ENCODE measurements around the gene ADAM11. TPM values are rescaled to one million over a fixed set of nuclear protein-coding genes. Genes with fewer than 3 reads are reported as not detected.

The ADAM11 gene
- total and polyA plus RNA-seq, 2 of the 13 experiments (the other 11 are each of a cell fraction or from before 2014, with no cell fraction given): 0.38 to 0.91 TPM

GRCh38 chr17:44767493-44767892 is 8.7 kb downstream of the ADAM11 start:
- Histone ChIP-seq H3K27ac (ENCODE audit: extremely low read length, insufficient read depth, low read length) (no peak overlapping the region), H2AFZ (ENCODE audit: low read length) (no peak overlapping the region), H4K20me1 (ENCODE audit: insufficient read depth, low read length) (no peaks in the 10 kb centered on the region), H3K36me3 (replicated peaks in 1 of 2; ENCODE audit: control insufficient read depth in 1 of 2, insufficient read depth in 2 of 2, low read length in 2 of 2) (no peaks in the 10 kb centered on the region), H3K4me2 (ENCODE audit: low read depth, low read length) (no peak overlapping the region), H3K27me3 (ENCODE audit: control insufficient read depth in 1 of 2, insufficient read depth in 2 of 2, low read length in 2 of 2) (peaks cover 6 to 53% of the 10 kb centered on the region in 2 experiments; a peak in 4 of 5 replicates), H3K79me2 (ENCODE audit: insufficient read depth, low read length) (no peaks in the 10 kb centered on the region), H3K9me3 (ENCODE audit: low read length) (no peaks in the 10 kb centered on the region), H3K4me1 (ENCODE audit: insufficient read depth, low read length) (peaks cover 37% of the 10 kb centered on the region), H3K4me3 (replicated peaks in 1 of 3; ENCODE audit: insufficient read depth in 1 of 3, low read depth in 2 of 3, low read length in 3 of 3) (no peak overlapping the region), H3K9ac (ENCODE audit: insufficient read depth, low read depth, low read length) (no peak overlapping the region)
- ATAC-seq (no peak), DNase-seq (ENCODE audit: low spot score) (no peak), FAIRE-seq (no peak)
- CTCF ChIA-PET (ENCODE audit: low intra/inter-chr PET ratio, low total read pairs): no interaction called here
- BruUV-seq (replicated peaks): no TSS peak
- 31% methylated on average over 4 of the region's 4 CpGs for WGBS (ENCODE audit: low lambda C conversion rate)
- POLR2A ChIA-PET: no interaction called here
- intact Hi-C loops (cut with micrococcal nuclease; ENCODE audit: unreplicated experiment) (no loop called here), in situ Hi-C loops (cut with HindIII; ENCODE audit: extremely low pct_ligation_motif_present, low pct_unique_long_range_greater_than_20kb) (no loop called here)
- TF ChIP-seq ZNF687 (CRISPR knock-in tag; IDR thresholded peaks at IDR 0.05): no peak
- TF ChIP-seq GMEB1 (CRISPR knock-in tag; IDR thresholded peaks at IDR 0.05; ENCODE audit: borderline replicate concordance): no peak
- no peak for TF ChIP-seq GATAD2A (CRISPR knock-in tag; IDR thresholded peaks at IDR 0.05)
- no peak for TF ChIP-seq MIER3 (CRISPR knock-in tag; IDR thresholded peaks at IDR 0.05; ENCODE audit: borderline replicate concordance)
- TF ChIP-seq GATA4 (IDR thresholded peaks at IDR 0.05; ENCODE audit: borderline replicate concordance, low read depth): no peak
- TF ChIP-seq ZNF850 (CRISPR knock-in tag; conservative IDR thresholded peaks at IDR 0.05): no peak
- TF ChIP-seq NFRKB (IDR thresholded peaks at IDR 0.05): no peak
- TF ChIP-seq ZNF598 (CRISPR knock-in tag; IDR thresholded peaks at IDR 0.05; ENCODE audit: borderline replicate concordance): no peak
- TF ChIP-seq CENPT (CRISPR knock-in tag; IDR thresholded peaks at IDR 0.05; ENCODE audit: low read depth): no peak
- TF ChIP-seq AFF4 (CRISPR knock-in tag; IDR thresholded peaks at IDR 0.05): no peak
- TF ChIP-seq ETV5 (CRISPR knock-in tag; IDR thresholded peaks at IDR 0.05; ENCODE audit: borderline replicate concordance): no peak
- no peak for TF ChIP-seq ZNF83 (CRISPR knock-in tag; IDR thresholded peaks at IDR 0.05; ENCODE audit: borderline replicate concordance)
- no peak for TF ChIP-seq ZSCAN31 (CRISPR knock-in tag; IDR thresholded peaks at IDR 0.05; ENCODE audit: low read depth)
- no peak for TF ChIP-seq ZNF260 (CRISPR knock-in tag; IDR thresholded peaks at IDR 0.05; ENCODE audit: borderline replicate concordance, low read depth)
